Vagina (tissue), 2 donors: ENCODE measurements around the gene MSRB1.

Experiments
- CTCF ChIP-seq, 3 experiments: fragments of 450-650 bp in 2 of 3; fragments of 200-600 bp in 1 of 3; sonication (generic) in 1 of 3; IDR thresholded peaks; one replicate each; pipeline ENCODE4 v1.5.1; 2017 to 2019; ENCODE audit warnings: antibody characterized with exemption in 3 of 3, mild to moderate bottlenecking in 2 of 3, moderate library complexity in 2 of 3
- POLR2A ChIP-seq, 2 donors: fragments of 450-650 bp; IDR thresholded peaks; one replicate each; pipeline ENCODE4 v1.6.1; 2017; ENCODE audit warnings: antibody characterized with exemption in 2 of 2, mild to moderate bottlenecking in 2 of 2, moderate library complexity in 2 of 2

- TF ChIP-seq POLR2A (IDR thresholded peaks at IDR 0.05) (no peak), CTCF (IDR thresholded peaks at IDR 0.05) (no peak)
Observed at GRCh38 chr16:1906846-1907165, 36.2 kb downstream of the MSRB1 start.
